ENCODE measurements around the gene ZNF219. TPM values are rescaled to one million over a fixed set of nuclear protein-coding genes. Genes with fewer than 3 reads are reported as not detected.

Gene ZNF219
- total and polyA plus RNA-seq, 2 of the 13 experiments (the other 11 are each of a cell fraction or from before 2014, with no cell fraction given): 34.5 to 36.6 TPM

DNA sequence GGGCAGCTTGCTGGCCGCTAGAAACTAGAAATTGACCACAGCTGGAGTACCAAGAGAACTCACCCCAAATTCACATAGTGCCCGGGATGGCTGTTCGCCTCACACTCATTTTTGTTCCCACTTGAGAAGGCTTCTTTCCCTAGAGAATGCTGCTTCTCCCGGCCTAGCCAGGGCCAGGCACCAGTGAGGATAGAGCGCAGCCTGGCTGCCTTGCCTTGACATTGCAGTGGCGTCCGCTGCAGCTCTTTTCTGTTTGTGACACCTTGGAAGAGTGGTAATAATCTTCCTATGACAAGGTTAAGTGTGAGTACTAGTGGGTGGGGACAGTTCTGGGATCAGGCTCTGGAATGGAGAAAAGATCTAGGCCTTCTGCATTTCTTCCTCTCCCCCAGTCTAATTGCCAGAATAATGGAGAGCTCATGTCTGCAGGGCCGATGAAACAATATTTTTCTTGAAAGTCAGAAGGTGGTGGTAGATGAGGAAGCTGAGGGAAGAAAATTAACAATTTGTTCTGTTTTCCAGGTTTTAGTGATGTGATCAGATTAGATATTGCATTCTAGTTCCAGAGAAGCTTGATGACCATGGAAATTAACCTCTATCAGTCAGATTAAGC is 6.1 kb upstream of the ZNF219 start (continued):
- TF ChIP-seq, protein P1, sequence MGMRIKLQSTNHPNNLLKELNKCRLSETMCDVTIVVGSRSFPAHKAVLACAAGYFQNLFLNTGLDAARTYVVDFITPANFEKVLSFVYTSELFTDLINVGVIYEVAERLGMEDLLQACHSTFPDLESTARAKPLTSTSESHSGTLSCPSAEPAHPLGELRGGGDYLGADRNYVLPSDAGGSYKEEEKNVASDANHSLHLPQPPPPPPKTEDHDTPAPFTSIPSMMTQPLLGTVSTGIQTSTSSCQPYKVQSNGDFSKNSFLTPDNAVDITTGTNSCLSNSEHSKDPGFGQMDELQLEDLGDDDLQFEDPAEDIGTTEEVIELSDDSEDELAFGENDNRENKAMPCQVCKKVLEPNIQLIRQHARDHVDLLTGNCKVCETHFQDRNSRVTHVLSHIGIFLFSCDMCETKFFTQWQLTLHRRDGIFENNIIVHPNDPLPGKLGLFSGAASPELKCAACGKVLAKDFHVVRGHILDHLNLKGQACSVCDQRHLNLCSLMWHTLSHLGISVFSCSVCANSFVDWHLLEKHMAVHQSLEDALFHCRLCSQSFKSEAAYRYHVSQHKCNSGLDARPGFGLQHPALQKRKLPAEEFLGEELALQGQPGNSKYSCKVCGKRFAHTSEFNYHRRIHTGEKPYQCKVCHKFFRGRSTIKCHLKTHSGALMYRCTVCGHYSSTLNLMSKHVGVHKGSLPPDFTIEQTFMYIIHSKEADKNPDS (CRISPR knock-in tag; IDR thresholded peaks at IDR 0.05): no peak; the same call in none of the 2 replicates
- TF ChIP-seq SP4 (CRISPR knock-in tag; IDR thresholded peaks at IDR 0.05): no peak
- TF ChIP-seq ZNF225 (CRISPR knock-in tag; IDR thresholded peaks at IDR 0.05): no peak
- TF ChIP-seq POGZ (CRISPR knock-in tag; IDR thresholded peaks at IDR 0.05): 0 out of 2 replicates have a peak, but pooled peaks have one; percentile 33
- no peak for TF ChIP-seq ATF4 (CRISPR knock-in tag; IDR thresholded peaks at IDR 0.05)
- TF ChIP-seq ELF3 (CRISPR knock-in tag; IDR thresholded peaks at IDR 0.05): peak; percentile 8; the same call in 1 of the 2 replicates
- TF ChIP-seq ZNF10 (CRISPR knock-in tag; IDR thresholded peaks at IDR 0.05; ENCODE audit: borderline replicate concordance, low read depth): no peak
- TF ChIP-seq SMARCE1 (IDR thresholded peaks at IDR 0.05; ENCODE audit: borderline replicate concordance): no peak
- TF ChIP-seq FIP1L1 (IDR thresholded peaks at IDR 0.05; ENCODE audit: borderline replicate concordance, insufficient read depth, low read depth, low read length): no peak
- TF ChIP-seq ATF7 (IDR thresholded peaks at IDR 0.05): no peak
- no peak for TF ChIP-seq ATF7 (CRISPR knock-in tag; IDR thresholded peaks at IDR 0.05)
- no peak for TF ChIP-seq ZNF230 (CRISPR knock-in tag; IDR thresholded peaks at IDR 0.05)
- TF ChIP-seq, protein P2, sequence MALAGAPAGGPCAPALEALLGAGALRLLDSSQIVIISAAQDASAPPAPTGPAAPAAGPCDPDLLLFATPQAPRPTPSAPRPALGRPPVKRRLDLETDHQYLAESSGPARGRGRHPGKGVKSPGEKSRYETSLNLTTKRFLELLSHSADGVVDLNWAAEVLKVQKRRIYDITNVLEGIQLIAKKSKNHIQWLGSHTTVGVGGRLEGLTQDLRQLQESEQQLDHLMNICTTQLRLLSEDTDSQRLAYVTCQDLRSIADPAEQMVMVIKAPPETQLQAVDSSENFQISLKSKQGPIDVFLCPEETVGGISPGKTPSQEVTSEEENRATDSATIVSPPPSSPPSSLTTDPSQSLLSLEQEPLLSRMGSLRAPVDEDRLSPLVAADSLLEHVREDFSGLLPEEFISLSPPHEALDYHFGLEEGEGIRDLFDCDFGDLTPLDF (CRISPR knock-in tag; IDR thresholded peaks at IDR 0.05): no peak
- no peak for TF ChIP-seq ZNF784 (CRISPR knock-in tag; IDR thresholded peaks at IDR 0.05; ENCODE audit: borderline replicate concordance)
- TF ChIP-seq, protein P3, sequence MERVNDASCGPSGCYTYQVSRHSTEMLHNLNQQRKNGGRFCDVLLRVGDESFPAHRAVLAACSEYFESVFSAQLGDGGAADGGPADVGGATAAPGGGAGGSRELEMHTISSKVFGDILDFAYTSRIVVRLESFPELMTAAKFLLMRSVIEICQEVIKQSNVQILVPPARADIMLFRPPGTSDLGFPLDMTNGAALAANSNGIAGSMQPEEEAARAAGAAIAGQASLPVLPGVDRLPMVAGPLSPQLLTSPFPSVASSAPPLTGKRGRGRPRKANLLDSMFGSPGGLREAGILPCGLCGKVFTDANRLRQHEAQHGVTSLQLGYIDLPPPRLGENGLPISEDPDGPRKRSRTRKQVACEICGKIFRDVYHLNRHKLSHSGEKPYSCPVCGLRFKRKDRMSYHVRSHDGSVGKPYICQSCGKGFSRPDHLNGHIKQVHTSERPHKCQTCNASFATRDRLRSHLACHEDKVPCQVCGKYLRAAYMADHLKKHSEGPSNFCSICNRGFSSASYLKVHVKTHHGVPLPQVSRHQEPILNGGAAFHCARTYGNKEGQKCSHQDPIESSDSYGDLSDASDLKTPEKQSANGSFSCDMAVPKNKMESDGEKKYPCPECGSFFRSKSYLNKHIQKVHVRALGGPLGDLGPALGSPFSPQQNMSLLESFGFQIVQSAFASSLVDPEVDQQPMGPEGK (CRISPR knock-in tag; IDR thresholded peaks at IDR 0.05): no peak
- TF ChIP-seq HHEX (CRISPR knock-in tag; IDR thresholded peaks at IDR 0.05): no peak
- TF ChIP-seq, protein P4, sequence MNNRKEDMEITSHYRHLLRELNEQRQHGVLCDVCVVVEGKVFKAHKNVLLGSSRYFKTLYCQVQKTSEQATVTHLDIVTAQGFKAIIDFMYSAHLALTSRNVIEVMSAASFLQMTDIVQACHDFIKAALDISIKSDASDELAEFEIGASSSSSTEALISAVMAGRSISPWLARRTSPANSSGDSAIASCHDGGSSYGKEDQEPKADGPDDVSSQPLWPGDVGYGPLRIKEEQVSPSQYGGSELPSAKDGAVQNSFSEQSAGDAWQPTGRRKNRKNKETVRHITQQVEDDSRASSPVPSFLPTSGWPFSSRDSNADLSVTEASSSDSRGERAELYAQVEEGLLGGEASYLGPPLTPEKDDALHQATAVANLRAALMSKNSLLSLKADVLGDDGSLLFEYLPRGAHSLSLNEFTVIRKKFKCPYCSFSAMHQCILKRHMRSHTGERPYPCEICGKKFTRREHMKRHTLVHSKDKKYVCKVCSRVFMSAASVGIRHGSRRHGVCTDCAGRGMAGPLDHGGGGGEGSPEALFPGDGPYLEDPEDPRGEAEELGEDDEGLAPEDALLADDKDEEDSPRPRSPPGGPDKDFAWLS (CRISPR knock-in tag; IDR thresholded peaks at IDR 0.05; ENCODE audit: borderline replicate concordance): no peak

Data from HepG2 (cell line).